Right lobe of liver (tissue), 6 donors: ENCODE data around the gene TRMT1. TPM values are rescaled to one million over a fixed set of nuclear protein-coding genes. Genes with fewer than 3 reads are reported as not detected.

Experiments
- ATAC-seq, 4 donors: fragments of 200-7000 bp; cut with Tn5 transposase; one replicate each; pipeline ENCODE4 v1.9.1; 2020; ENCODE audit warnings: mild to moderate bottlenecking in 4 of 4, moderate library complexity in 4 of 4
- DNase-seq, 3 donors: peaks; one replicate each; pipeline ENCODE4 v3.0.0-alpha.2; 2020
- H3K27ac ChIP-seq, 3 donors: fragments of 200-600 bp; one replicate each; pipeline ENCODE4 v1.8.0; 2022
- H3K27me3 ChIP-seq, 2 donors: fragments of 200-600 bp; one replicate each; pipeline ENCODE4 v1.8.0; 2022
- H3K36me3 ChIP-seq, 4 donors: fragments of 200-600 bp; sonication (generic) in 1 of 4; one replicate each; pipeline versions ENCODE4 v1.5.1 to v1.8.0; 2017 to 2022; ENCODE audit warnings: control low read depth in 1 of 4
- H3K4me1 ChIP-seq, 4 donors: fragments of 200-600 bp; sonication (generic) in 1 of 4; one replicate each; pipeline versions ENCODE4 v1.5.1 to v1.8.0; 2017 to 2022; ENCODE audit warnings: control low read depth in 1 of 4
- H3K4me3 ChIP-seq, 3 donors: fragments of 200-600 bp; one replicate each; pipeline ENCODE4 v1.8.0; 2022
- H3K9me3 ChIP-seq, 4 donors: fragments of 200-600 bp; sonication (generic) in 1 of 4; one replicate each; pipeline versions ENCODE4 v1.5.1 to v1.8.0; 2017 to 2022; ENCODE audit warnings: control low read depth in 1 of 4
- POLR2A ChIP-seq: fragments of 450-650 bp; IDR thresholded peaks from one replicate; pipeline ENCODE4 v1.6.1; 2017; ENCODE audit warnings: antibody characterized with exemption, mild to moderate bottlenecking
- whole genome bisulfite sequencing: methylation state at CpG from one replicate; pipeline ENCODE4 v1.1.6; 2018; ENCODE audit warnings: low coverage, low lambda C conversion rate; ENCODE audit not compliant: insufficient coverage; ENCODE audit errors: missing lambda C conversion rate; 5-methylcytosine and 5-hydroxymethylcytosine counted together
- intact Hi-C, 2 donors: fragments of 100-400 bp; cut with DNase I; formaldehyde crosslinking; loops; one replicate each; pipeline versions ENCODE4 v1.11.2 to v1.14.1; 2022
- total RNA-seq, 6 experiments: library from RNA; depleted of rRNA in 2 of 6; stranded (reverse); fragments of >200 nt in 2 of 6; fragmentation: NEBNext Ultra II Directional in 3 of 6; extraction: Animal tissue kit (Norgen Biotek cat#: 25700) in 3 of 6; gene quantifications; one replicate each; pipeline versions ENCODE4 v1.1.0 to v1.2.4, GENCODE V29; 2016 to 2023
- TF ChIP-seq, protein P1 (sequence below), 4 donors: fragments of 200-600 bp in 3 of 4; fragments of 450-650 bp in 1 of 4; IDR thresholded peaks; one replicate each; pipeline versions ENCODE4 v1.5.1 to v1.8.0; 2016 to 2022; ENCODE audit warnings: antibody characterized with exemption in 4 of 4, mild to moderate bottlenecking in 2 of 4
- donor health status: DM: no; HTN: yes; CAD: no.
- donor health status: DM: no; HTN: no; CAD: no.
- donor health status: DM: no; HTN: no; CAD: no.
- donor health status: DM: no; HTN: yes; CAD: no.
- donor health status: DM: no; HTN: yes; CAD: no.

Gene TRMT1
- total RNA-seq, 6 experiments from 2014 or later = 15.0 to 20.5 (median 17.2) TPM

DNA sequence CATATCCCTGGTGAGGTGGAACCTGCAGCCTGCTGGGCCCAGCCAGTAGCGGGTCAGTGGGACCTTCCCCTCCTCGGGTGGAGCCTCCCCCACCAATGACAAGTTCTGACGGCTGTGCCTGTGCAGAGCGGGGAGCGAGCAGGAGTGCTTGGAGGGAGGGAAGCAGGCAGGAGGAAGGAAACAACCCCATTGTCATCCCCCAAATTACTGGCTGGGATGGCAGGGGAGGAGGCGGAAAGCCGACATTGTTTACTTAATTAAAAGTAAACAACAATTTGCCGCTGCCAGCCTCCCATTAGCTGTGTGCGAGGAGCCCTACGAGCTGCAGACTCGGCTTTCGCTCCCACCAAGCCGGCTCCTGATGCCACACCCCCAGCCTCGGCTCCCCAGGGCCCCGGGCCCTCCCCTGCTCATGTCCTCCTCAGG lies 59.4 kb downstream of the TRMT1 start:
- H3K27ac ChIP-seq = no peak overlapping the region

DNA sequence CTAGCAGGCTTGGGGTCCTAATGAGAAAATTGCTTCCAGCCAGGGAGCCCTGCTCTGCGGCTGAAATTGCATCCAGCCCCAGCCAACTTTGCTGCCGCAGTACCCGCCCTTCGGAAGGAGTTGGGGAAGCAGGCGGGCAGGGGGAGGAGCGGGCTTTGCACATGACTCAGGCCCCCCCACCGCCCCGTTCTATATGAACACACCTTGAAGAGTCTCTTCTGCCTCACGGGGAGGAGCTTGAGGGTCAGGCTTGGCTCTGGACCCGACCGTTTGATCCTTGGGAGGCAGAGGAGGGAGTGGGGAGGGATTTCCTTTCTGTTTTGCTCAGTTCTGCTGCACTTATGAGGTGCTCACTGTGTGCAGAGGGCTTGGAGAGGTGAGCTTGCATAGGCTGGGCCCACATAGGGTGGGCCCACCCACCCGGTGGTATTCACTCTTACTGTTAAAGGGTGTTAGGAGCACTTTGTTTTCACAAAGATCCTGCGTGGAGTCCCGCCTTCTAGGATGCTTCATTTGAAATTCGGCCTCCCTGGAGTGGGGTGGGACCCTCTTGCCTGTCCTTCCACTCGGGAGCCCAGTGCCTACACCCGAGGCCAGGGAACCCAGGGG lies 60.4 kb downstream of the TRMT1 start:
- no peak for TF ChIP-seq POLR2A
- TF ChIP-seq, protein P1, sequence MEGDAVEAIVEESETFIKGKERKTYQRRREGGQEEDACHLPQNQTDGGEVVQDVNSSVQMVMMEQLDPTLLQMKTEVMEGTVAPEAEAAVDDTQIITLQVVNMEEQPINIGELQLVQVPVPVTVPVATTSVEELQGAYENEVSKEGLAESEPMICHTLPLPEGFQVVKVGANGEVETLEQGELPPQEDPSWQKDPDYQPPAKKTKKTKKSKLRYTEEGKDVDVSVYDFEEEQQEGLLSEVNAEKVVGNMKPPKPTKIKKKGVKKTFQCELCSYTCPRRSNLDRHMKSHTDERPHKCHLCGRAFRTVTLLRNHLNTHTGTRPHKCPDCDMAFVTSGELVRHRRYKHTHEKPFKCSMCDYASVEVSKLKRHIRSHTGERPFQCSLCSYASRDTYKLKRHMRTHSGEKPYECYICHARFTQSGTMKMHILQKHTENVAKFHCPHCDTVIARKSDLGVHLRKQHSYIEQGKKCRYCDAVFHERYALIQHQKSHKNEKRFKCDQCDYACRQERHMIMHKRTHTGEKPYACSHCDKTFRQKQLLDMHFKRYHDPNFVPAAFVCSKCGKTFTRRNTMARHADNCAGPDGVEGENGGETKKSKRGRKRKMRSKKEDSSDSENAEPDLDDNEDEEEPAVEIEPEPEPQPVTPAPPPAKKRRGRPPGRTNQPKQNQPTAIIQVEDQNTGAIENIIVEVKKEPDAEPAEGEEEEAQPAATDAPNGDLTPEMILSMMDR (IDR thresholded peaks at IDR 0.05) = no peak
- WGBS = no CpG with 5 or more reads among the region's 17 CpGs
- no peaks in the 10 kb centered on the region for H3K27me3 ChIP-seq
- H3K36me3 ChIP-seq = no peaks in the 10 kb centered on the region
- H3K27ac ChIP-seq = peak overlapping the region; percentile 51 to 69 (median 57)
- no peaks in the 10 kb centered on the region for H3K9me3 ChIP-seq
- DNase-seq (no peak), ATAC-seq (no peak)
- no peak overlapping the region for H3K4me3 ChIP-seq
- intact Hi-C loops = no loop called here
- peaks cover 0 to 23% (median 11%) of the 10 kb centered on the region in 4 donors for H3K4me1 ChIP-seq

More for the DNA sequence above, 59.4 kb downstream of the TRMT1 start:
- WGBS = 42% methylated on average over 8 of the region's 15 CpGs
- Histone ChIP-seq H3K4me1 (peaks cover 0 to 22% (median 6%) of the 10 kb centered on the region in 4 donors), H3K36me3 (no peaks in the 10 kb centered on the region), H3K9me3 (no peaks in the 10 kb centered on the region), H3K27me3 (no peaks in the 10 kb centered on the region), H3K4me3 (no peak overlapping the region)
- TF ChIP-seq, protein P1 (IDR thresholded peaks at IDR 0.05) = no peak
- TF ChIP-seq POLR2A = no peak
- DNase-seq = no peak
- intact Hi-C loops = no loop called here
- no peak for ATAC-seq

DNA sequence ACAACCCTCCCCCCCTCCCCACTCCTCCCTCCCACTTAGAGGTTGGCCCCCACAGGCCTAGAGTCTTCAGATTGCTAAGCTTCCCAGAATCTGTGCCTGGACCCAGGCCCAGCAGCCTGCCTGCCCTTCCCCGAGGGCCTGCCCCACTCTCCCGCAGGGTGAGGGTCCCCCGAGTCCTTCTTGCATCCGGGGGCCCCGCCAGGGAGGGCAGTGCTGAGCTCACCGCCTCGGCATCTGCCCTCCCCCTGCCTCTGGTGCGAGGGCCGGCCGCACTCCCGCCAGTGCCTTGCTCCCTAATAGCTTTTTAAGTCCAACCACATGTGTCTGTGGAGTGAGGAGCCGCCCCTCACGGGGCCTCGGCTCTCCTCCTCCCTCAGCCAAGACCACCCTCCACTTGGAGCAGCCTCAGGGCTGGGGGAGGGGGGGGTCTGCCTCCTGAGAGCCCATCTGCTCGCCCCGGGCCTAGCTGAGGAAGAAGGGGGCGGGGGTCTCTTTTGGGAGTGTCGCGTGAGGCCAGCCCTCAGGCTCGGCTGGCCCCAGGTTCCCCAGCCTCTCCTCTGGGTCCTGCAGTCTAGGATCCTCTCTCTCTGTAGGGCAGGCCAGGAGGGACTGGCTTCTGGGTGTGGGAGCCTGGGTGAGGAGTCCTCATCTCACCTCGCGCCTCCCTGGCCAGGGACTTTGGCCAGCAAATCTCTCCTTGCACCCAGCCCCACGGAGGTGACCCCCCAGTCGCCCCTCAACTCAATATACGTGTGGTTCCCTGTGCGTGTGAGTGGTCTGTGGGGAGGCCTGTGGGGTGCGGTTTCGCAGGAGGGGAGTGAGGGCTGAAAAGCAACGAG lies 61.1 kb downstream of the TRMT1 start:
- DNase-seq (no peak), ATAC-seq (peak in 1 of 4 donors; percentile 7)
- Histone ChIP-seq H3K27ac (peak overlapping the region; percentile 51 to 69 (median 57)), H3K4me3 (no peak overlapping the region), H3K36me3 (no peaks in the 10 kb centered on the region), H3K9me3 (no peaks in the 10 kb centered on the region), H3K4me1 (peaks cover 0 to 28% (median 10%) of the 10 kb centered on the region in 4 donors), H3K27me3 (no peaks in the 10 kb centered on the region)
- WGBS = 90% methylated on average over 2 of the region's 29 CpGs
- intact Hi-C loops = no loop called here
- TF ChIP-seq, protein P1 (IDR thresholded peaks at IDR 0.05) = no peak
- TF ChIP-seq POLR2A = no peak

Other genes starting within 250 kb of the TRMT1 start
- 10 to 100 TPM; 18.2 to 36.3 (median 26.8) TPM for gene DNASE2, start 235.3 kb downstream of the TRMT1 start, total RNA-seq
- gene KLF1, start 229.5 kb downstream of the TRMT1 start, total RNA-seq = 1 to 10 TPM in 1 of 6 experiments, under 1 TPM in 2, not detected in 3; 0.32 to 1.7 (median 0.44) TPM
- 100 to 1,000 TPM in 1 of 6 experiments, 10 to 100 TPM in 5; 42.2 to 119 (median 59.5) TPM for gene GCDH, start 225.6 kb downstream of the TRMT1 start, total RNA-seq
- gene SYCE2, start 197.4 kb downstream of the TRMT1 start, total RNA-seq = under 1 TPM in 1 of 6 experiments, not detected in 5; 0.18 TPM
- 10 to 100 TPM; 22.9 to 46.2 (median 29.0) TPM for gene FARSA, start 183.0 kb downstream of the TRMT1 start, total RNA-seq
- gene CALR, start 178.1 kb downstream of the TRMT1 start, total RNA-seq = 1,000 to 10,000 TPM in 3 of 6 experiments, 100 to 1,000 TPM in 3; 771 to 1,471 (median 1,008) TPM
- gene RAD23A, start 170.9 kb downstream of the TRMT1 start, total RNA-seq = 10 to 100 TPM; 37.8 to 69.0 (median 52.9) TPM
- 10 to 100 TPM in 3 of 6 experiments, 1 to 10 TPM in 3; 7.7 to 29.3 (median 10.0) TPM for gene GADD45GIP1, start 159.5 kb downstream of the TRMT1 start, total RNA-seq
- not detected for gene DAND5, start 147.2 kb downstream of the TRMT1 start, total RNA-seq
- gene NFIX, start 121.3 kb downstream of the TRMT1 start, total RNA-seq = 10 to 100 TPM; 20.3 to 40.0 (median 26.7) TPM
- gene LYL1, start 13.9 kb downstream of the TRMT1 start, total RNA-seq = 1 to 10 TPM; 1.1 to 3.7 (median 2.3) TPM
- gene NACC1, start 1.5 kb upstream of the TRMT1 start, total RNA-seq = 10 to 100 TPM; 19.2 to 30.3 (median 26.4) TPM
- gene STX10, start 33.6 kb upstream of the TRMT1 start, total RNA-seq = 10 to 100 TPM; 18.2 to 41.5 (median 23.4) TPM
- 10 to 100 TPM; 19.1 to 86.6 (median 23.8) TPM for gene IER2, start 33.7 kb upstream of the TRMT1 start, total RNA-seq